NCI-H1694 treated with DMSO at 0.1 percent for 48 hours (cell line): ENCODE data around the gene GPR137C.

Source experiments
- DNase-seq: peaks from one replicate; lab custom pipeline; 2025; lab: John Stamatoyannopoulos, UW

Gene GPR137C, protein sequence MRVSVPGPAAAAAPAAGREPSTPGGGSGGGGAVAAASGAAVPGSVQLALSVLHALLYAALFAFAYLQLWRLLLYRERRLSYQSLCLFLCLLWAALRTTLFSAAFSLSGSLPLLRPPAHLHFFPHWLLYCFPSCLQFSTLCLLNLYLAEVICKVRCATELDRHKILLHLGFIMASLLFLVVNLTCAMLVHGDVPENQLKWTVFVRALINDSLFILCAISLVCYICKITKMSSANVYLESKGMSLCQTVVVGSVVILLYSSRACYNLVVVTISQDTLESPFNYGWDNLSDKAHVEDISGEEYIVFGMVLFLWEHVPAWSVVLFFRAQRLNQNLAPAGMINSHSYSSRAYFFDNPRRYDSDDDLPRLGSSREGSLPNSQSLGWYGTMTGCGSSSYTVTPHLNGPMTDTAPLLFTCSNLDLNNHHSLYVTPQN

DNA sequence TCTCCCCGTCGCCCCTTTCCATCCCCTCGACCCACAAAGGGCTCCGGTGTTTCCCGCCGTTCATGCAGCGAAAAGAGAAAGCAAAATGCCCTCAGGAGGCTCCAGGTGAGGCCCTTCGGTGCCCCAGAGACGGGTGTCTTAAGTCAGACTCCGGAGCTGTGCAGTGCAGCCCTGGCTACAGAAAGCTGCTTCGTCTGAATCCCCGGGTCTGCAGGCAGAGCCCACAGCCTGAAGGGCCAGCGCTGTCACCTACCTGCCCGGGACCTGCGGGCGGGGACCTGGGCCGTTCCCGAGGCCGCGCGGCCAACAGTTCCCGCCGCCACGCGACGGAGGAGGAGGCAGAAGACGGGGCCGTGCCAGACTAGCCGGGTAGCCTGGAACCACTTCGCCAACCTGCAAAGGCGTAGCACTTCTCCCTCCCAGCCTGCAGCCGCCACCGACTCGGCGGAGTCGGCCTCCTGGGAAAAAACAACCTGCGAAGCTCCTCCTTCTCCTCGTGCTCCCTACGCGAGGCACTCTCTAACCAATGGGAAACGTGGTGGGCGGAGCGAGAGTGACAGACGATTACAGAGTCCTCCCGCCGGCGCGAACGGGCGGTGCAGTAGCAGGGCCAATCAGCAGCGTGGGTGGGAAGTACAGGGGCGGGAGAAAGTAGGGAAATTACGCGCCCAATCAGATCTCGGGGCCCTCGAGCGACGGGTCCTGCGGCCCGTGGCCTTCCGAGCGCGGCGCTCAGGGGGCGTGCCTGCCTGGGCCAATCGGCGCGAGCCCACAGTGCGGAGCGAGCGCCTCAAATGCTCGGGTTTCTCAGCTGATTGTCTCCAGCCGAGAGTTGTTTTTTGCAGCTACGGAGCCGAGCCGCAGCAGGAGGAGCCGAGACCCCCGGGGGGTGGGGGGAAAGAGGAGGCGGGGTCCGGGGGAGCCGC lies at the start of gene GPR137C, which contains the start of gene TXNDC16:
GPR137C (plus strand) TSS at position 774 of the 926 bp plus-strand sequence. CDS start 312 bp downstream, outside the sequence.
TXNDC16 (minus strand) TSS at position 443 of the 926 bp plus-strand sequence. CDS start 8,948 bp downstream, outside the sequence.
- DNase-seq = peak; percentile 99

DNA sequence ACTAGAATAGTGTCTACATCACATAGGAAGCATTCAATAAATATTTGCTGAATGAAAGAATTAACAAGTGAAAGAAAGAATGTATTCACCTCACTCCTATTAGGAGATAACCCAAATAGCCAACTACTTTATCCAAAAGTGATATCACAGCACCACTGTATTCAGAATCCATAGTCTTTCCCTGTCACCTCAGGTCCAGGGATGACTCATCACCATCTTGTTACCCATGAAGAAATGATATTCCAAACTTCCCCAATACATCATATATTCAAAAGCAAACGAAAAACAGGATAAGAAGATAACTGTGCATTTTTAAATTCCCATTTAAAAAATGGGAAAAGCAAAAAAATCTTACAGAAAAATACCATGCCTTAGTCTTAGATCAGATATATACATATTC lies 39.4 kb upstream of the GPR137C start:
- no peak for DNase-seq

DNA sequence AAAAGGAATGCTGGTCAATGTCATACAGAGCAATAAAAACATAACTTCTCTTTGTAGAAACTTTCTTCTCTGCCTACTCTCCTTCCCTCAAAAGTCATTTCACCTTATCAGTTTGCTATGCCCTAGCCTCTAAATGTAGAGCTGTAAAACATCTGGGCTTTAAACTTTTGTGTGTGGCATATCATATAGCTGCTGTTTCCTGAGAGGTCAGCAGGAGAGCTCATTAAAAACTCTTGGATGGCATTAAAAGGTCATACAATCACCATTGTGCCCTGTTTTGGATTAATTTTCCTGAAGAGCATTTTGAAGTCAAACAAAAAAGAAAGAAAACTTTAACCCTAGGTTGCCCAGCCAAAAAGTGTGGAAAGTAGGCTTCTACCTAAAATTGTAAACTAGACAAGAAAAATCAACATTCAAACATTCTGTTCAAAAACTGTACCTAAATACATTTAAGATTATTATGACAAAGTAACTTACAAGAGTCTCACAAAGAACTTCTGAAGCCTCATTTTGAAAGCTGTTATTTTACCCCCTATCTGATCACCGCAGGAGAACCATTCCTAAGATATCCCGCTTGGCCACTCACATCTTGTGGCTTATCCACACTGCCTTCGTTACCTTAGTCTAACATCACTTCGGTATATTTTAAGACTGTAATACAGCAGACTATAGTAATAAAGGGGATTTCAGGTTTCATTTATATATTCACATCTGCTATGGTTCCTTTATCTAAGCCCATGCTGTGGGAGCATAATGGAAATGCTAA lies 38.4 kb upstream of the GPR137C start:
- no peak for DNase-seq

DNA sequence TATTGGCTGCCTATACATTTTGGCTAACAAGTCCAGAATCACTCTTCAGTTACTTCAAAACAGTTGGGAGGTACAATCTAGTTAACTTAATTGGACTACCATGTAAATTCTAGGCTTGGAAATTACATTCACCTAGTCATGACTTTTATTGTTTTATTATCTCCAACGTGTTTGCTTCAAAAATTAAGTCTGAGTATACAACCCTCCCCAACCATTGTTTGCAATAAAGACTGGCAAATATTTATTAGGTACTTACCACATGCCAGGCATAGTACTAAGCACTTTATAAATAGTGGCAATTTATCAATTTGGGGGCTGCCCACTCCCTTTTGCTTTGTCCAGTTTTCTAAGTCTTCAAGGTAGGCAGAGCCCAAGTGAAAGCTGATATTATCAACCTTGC lies 30.6 kb upstream of the GPR137C start:
- DNase-seq = no peak

DNA sequence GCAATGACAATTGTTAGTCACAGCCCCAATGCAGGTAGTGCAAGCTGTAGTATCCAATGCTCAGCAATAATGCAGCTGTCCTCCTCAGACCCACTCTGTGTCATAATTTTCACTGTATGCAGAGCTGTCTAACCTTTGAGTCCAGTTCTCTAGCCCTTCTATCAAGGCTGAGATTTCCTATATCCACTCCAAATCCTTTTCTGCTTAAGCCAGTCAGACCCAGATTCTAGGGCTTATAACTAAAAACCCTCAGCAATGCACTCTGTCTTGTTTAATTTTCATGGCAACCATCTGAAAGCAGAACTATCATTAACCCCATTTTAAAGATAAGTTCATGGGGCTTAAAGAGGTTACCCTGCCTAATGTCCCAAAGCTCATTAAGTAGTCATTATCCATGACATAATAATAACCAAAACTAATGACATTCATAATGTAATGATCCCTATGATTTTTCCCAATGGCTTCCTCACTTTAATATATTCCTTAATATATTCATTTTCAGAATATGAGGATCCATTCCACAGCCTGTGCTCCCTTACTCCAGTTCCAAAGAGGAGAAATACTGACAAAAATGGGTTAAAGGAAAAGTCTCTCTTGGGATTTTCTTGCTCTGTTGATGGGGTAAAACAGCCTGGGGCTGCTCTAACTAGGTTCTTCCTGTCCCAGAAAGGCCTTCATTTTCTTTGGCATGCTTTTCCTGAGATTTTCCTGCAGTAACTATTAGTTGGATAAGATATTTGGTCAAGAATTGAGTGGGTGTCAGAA lies 29.9 kb upstream of the GPR137C start:
- DNase-seq = no peak

DNA sequence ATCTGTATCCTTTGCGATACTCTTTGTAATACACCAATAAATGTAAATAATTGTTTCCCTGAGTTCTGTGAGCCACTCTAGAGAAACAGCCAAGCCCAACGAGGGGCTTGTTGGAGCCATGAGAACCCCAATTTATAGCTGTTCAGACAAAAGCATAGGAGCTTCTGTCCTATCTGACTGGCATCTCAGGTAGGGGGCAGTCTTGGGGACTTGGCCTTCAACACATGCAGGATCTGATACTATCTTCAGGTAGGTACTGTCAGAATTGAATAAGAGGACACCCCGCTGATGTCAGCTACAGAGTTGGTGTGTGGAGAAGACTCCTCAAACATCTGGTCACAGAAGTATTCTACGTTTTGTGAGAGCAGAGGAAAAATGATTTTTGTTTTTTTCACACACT lies 25.6 kb upstream of the GPR137C start:
- DNase-seq = no peak

DNA sequence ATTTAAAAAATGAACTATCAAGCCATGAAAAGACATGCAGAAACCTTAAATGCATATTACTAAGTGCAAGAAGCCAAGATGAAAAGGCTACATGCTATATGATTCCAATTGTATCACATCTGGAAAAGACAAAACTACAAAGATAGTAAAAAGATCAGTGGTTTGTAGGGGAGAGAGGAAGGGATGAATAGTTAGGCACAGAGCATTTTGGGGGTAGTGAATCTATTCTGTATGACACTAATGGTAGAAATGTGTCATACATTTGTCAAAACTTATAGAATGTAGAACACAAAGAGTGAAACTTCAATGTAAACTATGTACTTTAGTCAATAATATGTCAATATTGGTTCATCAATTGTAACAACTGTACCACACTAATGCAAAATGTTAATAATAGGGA lies 21.2 kb upstream of the GPR137C start:
- DNase-seq = no peak

DNA sequence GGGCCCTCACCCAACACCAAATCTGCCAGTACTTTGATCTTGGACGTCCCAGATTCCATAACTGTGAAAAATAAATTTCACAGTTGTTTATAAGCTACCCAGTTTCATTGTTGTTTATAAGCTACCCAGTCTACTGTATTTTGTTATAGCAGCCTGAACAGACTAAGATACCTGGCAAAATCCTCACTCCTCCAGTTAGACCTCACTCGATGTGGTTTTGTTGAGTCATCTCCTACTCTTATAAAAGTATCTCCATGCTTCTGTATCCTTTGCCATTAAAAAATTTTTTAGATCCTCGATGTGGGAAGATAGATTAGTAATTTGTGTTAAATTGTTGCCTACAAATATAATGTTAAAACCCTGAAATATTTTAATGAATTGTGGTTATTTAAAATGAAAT lies 16.4 kb upstream of the GPR137C start:
- no peak for DNase-seq

DNA sequence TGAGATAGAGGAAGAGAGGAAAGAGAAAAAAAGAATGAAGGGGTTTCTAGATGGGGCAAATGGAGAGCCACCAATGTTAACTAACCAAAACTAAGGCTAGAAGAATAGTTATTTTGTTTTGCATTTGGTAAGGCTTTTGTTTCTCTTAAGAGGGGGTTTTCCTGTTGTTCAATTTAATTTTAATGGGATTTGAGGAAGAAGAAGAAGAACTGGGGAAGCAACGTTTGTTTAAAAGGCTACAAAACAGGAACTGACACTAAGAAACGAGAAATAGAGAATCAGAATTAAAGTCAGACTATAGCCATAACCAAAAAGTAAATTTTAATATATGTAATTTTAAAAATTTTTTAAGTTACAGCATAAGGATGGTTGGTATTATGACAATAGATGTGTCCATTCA lies 14.0 kb upstream of the GPR137C start:
- no peak for DNase-seq

DNA sequence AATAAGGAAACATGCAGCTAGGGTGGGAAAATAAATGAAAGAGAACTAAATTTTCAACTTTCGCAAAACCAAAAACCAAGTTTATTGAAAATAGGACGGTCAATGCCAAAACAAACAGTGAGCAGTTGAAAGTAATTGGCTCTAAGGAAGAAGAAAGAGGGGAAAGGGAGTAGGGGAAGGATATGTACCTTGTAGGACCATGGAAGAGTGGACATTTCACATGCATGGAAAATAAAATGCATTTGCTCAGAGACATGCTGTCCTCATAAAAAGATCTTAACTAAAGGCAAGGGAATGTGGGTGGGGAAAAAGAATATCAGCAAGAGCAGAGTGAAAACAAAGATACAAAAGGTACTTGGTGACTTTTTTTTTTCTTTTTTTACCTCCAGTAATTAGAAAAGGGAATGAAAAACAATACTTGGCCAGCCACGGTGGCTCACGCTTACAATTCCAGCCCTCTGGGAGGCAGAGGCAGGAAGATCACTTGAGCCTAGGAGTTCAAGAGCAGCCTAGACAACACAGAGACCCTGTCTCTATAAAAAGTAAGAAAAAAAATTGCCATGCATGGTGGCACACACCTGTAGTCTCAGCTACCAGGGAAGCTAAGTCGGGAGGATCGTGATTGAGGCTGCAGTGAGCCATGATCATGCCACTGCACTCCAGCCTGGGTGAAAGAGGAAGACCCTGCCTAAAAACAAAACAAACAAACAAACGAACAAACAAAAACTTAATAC lies 6.9 kb upstream of the GPR137C start:
- no peak for DNase-seq

DNA sequence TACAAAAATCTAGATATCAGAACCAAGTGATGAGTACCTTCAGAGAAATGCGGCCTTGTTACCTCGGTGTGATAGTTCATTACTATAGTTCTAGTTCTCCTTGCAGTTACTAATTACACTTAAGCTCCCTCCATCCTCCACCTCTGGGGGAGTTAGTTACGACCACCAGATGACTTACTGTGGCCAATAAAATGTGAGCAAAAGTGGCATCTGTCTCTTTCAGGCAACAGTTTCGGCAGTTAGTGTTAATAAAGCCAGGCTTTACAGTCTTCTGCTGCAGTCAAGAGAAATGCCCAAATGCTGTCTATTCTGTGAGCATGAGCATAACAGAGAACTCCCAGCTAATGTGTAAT lies 6.3 kb upstream of the GPR137C start:
- no peak for DNase-seq

DNA sequence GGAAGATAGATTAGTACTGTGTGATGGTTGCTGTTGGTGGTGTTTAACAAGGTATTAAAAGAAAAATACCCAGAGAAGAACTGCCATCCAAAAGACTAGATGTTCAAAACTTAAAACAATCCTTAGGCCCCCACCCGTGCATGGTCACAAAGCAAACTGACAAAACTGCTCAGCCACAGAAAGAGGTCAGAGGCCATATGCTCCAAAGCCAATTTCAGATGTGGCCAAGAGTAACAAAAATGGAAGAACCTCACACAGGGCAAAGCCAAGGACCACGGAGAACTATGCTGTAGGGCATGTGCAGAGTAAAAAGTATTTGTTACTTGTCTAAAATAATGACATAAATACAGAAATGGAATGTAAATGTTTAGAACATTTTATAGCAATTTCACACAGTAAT lies 5.6 kb upstream of the GPR137C start:
- DNase-seq = no peak

DNA sequence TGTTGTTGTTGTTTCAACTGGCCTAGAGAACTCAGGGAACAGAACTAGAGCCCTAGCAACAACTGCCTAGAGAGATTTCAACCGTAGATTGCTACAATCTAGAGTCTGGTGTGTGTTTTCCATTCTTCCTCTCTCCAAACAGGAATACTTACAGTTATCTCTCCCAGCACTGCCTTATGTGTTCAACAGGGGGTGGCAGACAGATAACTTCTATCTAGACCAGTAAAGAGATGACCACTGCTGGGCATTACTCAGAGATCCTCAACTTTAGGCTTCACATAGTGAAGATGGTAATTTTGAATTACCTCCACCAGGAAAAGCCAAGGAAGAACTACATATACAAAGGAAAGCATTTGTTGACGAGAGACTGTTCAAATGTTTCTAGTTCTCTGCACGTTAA lies 5.1 kb upstream of the GPR137C start:
- DNase-seq = no peak

DNA sequence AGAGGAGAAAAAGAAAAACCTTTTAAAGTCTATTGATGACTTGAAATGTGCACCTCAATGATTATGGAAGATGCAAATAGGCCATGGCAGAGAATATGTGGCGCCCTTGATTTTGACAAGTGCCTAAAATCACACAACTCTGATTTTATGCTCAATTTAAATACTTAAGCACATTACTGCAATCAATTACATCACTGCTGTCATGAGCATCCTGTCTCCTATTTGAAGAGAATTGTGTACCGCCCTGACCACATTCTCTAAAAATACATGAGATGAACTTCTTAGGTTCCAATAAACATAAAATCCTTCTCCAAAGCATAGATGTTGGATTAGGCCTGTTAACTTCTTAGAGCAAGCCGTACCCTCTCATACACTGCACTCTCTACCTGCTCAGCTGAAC lies 2.0 kb upstream of the GPR137C start:
- no peak for DNase-seq

DNA sequence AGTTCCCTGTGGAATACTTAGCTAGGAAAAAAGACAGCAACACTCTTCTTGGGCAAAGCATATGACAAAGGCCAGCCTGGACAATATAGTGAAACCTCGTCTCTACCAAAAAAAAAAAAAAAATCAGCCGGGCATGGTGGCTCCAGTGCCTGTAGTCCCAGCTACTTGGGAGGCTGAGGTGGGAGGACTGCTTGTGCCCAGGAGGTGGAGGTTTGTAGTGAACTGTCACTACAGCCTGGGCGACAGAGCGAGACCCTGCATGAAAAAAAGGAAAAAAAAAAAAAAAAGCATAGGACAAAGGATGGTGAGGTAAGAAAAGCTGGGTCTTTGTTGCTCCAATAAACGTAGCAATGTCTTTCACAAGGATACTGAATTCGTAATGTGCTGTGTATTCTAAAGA lies 1.4 kb upstream of the GPR137C start:
- DNase-seq = no peak

DNA sequence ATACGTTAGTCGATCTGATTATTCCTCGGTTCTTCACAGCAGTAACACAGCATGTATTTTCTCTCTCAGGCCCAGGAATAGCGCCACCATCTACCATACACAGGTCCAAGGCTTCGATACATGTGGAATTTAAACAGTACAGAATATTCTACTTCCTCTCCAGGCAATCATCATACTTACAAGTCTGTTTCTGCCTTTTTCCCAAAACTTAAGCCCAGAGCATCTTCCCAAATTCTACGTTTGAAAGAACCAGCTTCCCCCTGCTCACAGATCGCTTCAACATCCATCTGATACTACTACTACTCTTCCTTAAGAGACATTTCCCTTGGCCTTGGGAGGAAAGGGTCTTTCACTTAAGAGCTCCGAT lies 957 bp upstream of the GPR137C start:
- peak; percentile 67 for DNase-seq

DNA sequence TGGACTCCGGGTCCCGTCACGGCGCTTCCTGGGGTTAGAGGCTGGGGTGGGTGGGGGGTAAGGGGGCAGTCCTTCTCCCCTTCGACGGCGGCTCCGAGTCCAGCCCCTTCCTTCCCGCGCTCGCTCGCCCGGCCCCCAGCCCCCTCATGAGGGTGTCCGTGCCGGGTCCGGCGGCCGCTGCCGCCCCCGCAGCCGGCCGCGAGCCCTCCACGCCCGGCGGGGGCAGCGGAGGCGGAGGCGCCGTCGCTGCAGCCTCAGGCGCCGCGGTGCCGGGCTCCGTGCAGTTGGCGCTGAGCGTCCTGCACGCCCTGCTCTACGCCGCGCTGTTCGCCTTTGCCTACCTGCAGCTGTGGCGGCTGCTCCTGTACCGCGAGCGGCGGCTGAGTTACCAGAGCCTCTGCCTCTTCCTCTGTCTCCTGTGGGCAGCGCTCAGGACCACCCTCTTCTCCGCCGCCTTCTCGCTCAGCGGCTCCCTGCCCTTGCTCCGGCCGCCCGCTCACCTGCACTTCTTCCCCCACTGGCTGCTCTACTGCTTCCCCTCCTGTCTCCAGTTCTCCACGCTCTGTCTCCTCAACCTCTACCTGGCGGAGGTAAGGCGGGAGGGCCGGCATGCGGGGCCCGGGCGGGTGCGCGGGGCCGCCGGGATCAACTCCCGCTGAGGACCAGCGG lies 500 bp downstream of the GPR137C start:
- DNase-seq = no peak

DNA sequence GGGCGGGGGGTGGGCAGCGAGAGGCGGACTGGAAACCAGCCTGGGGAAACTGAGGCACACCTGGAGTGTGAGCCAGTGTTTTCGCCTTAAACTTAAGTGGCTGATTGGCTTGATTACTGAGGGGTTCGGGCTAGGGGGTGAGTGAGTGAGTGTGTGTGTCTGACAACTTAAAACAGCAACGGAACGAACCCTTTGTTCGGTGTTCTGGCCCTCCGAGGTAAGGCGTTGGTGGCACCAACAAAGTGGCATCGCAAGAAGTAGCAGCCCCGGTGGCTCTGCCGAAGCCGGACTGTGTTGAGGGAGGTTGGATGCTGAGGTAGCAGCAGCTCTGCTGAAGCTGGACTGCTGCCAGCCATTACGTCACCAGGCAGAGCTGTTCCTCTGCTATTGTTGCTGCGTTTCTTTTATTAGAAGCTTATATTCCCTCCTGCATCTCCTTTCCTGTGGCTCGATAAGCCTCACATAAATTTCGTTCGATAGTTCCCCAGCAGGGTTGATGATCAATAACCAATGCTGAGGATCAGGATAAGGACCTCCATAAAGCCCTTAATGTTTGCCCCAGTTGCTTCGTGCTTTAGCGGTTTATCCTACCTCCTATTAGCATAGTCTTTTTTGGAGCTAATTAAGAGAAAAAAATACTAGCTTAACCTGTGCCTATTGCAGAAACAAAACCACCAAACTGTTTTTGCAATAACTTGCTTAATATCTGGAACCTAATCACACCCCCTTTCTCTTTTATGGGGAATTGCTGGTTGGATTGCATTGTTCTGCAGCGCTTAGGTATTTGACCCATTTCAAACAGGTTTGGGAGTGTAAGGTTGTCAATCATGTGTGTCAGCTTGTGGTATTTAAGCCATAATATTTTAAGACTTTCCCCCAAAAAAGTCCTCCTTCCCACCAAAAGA lies 1.3 kb downstream of the GPR137C start:
- DNase-seq = peak; percentile 77

DNA sequence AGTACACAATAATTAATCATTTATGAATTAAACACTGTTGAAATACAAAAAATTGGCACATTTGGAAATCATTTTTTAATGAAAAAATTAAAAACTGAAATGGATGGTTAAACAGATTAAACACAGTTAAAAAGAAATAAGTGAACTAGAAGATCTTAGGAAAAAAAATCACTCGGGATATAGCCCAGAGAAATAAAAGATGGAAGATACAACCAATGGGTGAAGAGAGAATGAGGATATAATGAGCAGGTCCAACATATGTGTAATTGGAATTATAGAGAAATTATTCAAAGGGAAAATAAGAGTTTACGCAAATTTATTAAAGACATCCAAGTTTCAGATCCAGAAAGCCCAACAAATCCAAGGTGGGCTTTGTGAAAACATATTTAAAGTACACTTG lies 6.1 kb downstream of the GPR137C start:
- DNase-seq = no peak
